Skin epidermis (tissue), 12 donors: ENCODE results near the gene MAD1L1.
A peak's percentile ranks its signal among the peaks of the same experiment; 100 is the strongest.

Experiments
- H3K27ac ChIP-seq, 21 experiments: fragments of 200-600 bp; sonication (generic) in 11 of 21; one replicate each; pipeline ENCODE4 v1.5.0; 2020; ENCODE audit warnings: mild to moderate bottlenecking in 3 of 21, inconsistent platforms in 2 of 21, moderate library complexity in 2 of 21
- H3K4me3 ChIP-seq, 7 experiments: fragments of 200-600 bp; sonication (generic) in 2 of 7; one replicate each; pipeline ENCODE4 v1.5.0; 2020; ENCODE audit warnings: inconsistent platforms in 2 of 7, mild to moderate bottlenecking in 2 of 7, moderate library complexity in 1 of 7

Gene MAD1L1

GRCh38 chr7:1914321-1914720 is 318.4 kb downstream of the MAD1L1 start:
- H3K4me3 ChIP-seq = no peak overlapping the region
- H3K27ac ChIP-seq = no peak overlapping the region

DNA sequence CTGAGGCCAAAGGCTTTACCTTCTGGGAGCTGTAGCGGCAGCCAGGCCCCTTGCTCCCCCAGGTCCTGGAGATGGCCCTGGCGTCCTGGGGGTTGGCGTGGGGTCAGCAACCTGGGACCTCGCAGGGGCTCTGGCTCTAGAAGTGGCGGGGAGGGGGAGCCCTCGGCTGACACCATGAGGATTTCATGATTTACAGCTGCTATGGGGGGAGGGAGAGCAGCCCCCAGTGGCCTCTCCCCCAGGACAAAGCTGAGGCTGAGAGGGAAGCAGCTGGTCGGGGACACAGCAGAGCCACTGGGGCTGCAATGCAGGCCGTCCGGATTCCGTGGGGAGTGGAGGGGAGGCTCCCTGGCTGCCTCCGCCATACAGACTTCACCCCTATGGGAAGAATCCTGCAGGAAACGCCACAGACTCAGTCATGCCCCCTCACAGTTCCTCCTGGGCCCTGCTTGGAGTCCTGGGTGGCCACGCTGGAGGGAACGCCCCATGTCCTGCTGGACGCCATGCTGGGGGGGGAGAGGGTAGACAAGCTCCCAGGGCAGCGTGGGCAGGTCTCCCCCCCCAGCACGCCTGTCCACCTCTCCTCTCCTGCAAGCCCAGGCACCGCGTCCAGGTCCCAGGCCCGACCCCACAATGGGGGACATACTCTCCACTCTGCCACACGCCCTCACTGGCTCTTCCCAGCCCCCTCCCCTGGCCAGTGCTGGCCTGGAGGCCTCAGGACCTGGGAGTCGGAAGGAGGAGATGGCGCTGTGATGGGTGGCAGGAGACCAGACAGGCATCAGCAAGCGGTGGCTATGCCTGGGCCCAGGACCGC is 319.1 kb downstream of the MAD1L1 start:
- H3K4me3 ChIP-seq = no peak overlapping the region
- no peak overlapping the region for H3K27ac ChIP-seq

GRCh38 chr7:1912593-1913465 is 319.9 kb downstream of the MAD1L1 start:
- Histone ChIP-seq H3K27ac (no peak overlapping the region), H3K4me3 (no peak overlapping the region)

GRCh38 chr7:1911571-1911970 is 321.2 kb downstream of the MAD1L1 start:
- H3K4me3 ChIP-seq = no peak overlapping the region
- H3K27ac ChIP-seq = no peak overlapping the region

GRCh38 chr7:1910827-1911226 is 321.9 kb downstream of the MAD1L1 start:
- Histone ChIP-seq H3K4me3 (no peak overlapping the region), H3K27ac (no peak overlapping the region)

- Histone ChIP-seq H3K27ac (no peak overlapping the region), H3K4me3 (no peak overlapping the region)
Observed at GRCh38 chr7:1910081-1910685, 322.6 kb downstream of the MAD1L1 start.

GRCh38 chr7:1909476-1909875 is 323.3 kb downstream of the MAD1L1 start:
- Histone ChIP-seq H3K27ac (no peak overlapping the region), H3K4me3 (no peak overlapping the region)

- no peak overlapping the region for H3K27ac ChIP-seq
- H3K4me3 ChIP-seq = no peak overlapping the region
Observed at GRCh38 chr7:1908823-1909420, 323.8 kb downstream of the MAD1L1 start.

DNA sequence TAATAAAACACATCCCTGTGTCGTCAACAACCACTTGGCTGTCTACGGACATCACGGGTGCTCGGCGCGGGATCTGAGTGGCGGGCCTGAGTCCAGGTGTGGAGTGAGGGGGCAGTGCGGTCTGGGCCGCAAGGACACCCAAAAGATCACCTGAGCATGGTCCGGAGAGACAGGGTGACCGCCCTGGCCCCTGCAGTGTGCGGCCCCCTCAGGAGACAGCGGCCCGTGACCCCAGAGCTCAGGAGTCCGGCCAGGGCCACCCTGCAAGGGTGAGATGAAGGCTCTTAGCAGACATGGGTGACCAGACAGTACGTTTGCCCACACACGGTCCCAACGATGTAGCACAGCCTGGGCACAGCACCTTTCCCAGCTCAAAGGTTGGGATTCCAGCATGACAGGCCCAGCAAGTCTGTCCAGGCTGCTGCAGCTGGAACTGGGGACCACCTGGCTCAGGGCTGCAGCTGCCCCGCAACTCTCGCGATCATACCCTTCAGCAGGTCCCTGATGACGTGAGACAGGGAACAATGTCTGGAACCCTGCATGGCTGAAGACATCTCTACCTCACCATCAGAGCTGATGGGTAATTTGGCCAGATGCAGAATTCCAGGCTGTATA is 324.9 kb downstream of the MAD1L1 start:
- no peak overlapping the region for H3K4me3 ChIP-seq
- H3K27ac ChIP-seq = no peak overlapping the region

GRCh38 chr7:1906988-1907745 is 325.6 kb downstream of the MAD1L1 start:
- no peak overlapping the region for H3K27ac ChIP-seq
- H3K4me3 ChIP-seq = no peak overlapping the region

GRCh38 chr7:1906087-1906830 is 326.5 kb downstream of the MAD1L1 start:
- H3K27ac ChIP-seq = no peak overlapping the region
- H3K4me3 ChIP-seq = no peak overlapping the region

DNA sequence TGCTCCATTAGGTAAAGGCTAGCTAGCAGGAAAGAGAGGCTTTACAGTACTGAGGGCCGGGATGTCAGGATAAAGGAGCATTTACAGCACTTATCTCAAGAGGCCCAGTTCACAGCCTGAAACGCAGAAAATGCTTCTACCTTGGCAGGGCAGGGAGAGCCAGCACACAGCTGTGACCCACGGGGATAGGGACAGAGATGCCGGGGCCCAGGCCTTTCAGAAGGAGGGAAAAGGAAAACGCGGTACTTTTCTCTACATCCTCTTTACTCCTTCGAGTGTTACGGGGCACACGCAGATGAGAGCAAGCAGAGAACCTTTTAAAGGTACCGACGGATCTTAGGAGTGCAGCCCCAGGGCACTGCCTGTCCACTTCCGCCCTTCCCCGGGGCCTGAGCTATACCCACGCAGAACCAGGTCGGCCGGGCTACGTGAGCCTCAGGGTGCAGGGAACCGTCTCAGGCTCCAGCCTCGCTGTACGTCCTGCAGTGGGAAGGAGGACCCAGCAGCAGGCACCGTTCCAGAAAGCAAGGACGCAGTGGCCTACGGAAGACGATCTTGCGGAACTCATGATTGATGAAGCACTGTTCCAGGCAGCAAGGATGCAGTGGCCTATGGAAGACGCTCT is 330.4 kb downstream of the MAD1L1 start:
- no peak overlapping the region for H3K27ac ChIP-seq
- no peak overlapping the region for H3K4me3 ChIP-seq

GRCh38 chr7:1901431-1902210 is 331.1 kb downstream of the MAD1L1 start:
- no peak overlapping the region for H3K4me3 ChIP-seq
- H3K27ac ChIP-seq = no peak overlapping the region

DNA sequence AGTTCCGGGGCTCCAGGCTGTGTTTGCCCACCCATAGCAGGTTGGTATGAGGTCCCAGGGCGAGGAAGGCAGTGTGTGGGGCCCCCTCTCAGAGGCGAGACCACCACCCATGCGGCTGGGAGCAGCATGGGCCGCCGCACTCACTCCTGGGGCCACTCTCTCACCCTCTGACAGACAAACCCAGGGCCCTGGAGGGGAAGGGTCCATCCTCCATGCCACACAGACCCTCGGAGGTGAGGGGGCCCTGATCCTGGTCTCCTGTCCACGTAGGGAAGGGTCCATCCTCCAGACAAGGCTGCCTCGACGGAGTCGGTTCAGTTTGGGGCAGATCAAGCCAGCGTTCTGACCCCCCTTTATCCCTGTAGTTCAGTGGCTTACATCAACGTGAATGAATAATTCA is 331.9 kb downstream of the MAD1L1 start:
- no peak overlapping the region for H3K27ac ChIP-seq
- no peak overlapping the region for H3K4me3 ChIP-seq

DNA sequence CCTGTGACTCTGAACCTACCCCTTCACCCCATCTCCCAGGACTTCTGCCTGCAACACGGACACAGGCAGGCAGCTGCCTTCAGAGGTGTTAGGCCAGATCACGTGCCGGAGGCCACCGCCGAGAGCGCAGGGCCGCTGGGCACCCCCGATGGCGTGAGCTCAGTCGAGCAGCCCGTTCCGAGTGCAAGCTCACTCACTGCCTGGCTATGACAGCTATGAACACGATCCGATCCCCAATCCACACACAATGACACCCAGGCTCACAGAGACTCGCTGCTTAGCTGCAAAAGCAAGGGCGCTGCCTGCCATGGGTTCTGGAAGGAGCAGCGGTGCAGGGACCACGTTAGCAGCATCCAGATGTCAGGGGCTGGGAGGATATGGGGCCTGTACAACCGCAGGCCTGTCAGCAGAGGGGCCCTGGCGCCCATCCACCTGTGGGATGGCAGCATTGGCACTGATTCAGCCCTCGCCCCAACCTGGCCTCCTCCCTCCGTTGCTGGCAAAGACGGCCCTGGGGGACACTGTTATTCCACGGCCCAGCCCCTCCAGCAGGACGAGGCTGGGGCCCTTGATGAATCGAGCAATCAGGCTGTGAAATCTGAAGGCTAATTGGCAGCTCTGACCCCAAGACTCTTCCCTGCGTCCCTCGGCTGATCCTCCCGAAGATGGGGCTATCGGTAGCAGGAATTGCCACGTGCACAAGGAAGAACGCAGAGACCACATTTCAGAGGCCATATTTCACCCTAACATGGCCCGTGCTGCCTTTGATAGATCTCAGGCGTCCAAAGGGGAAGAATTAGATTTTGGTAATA is 332.6 kb downstream of the MAD1L1 start:
- Histone ChIP-seq H3K4me3 (no peak overlapping the region), H3K27ac (peak overlapping the region in 4 of 21 experiments; percentile 9 to 73 (median 26))

GRCh38 chr7:1899196-1899595 is 333.5 kb downstream of the MAD1L1 start:
- no peak overlapping the region for H3K4me3 ChIP-seq
- peak overlapping the region in 4 of 21 experiments; percentile 22 to 52 (median 40) for H3K27ac ChIP-seq
